HG03139 (cell line): ENCODE data around the gene MTERF1.
"Not testable (repeated sequence)": the region's sequence is repeated elsewhere in the genome, so short reads cannot be mapped to it uniquely, and the experiment has no call there.

Experiments
- ATAC-seq: cut with Tn5 transposase; IDR thresholded peaks from one replicate; pipeline ENCODE4 v1.9.1; 2021; ENCODE audit not compliant: unreplicated experiment

Gene MTERF1

GRCh38 chr7:91887336-91888213 lies 7.1 kb upstream of the MTERF1 start:
- not testable (repeated sequence) for ATAC-seq

- ATAC-seq: no peak
Observed at GRCh38 chr7:91883676-91884362, 3.3 kb upstream of the MTERF1 start.

- peak; percentile 3 for ATAC-seq
Observed at GRCh38 chr7:91880016-91880412, 488 bp downstream of the MTERF1 start.

- ATAC-seq: no peak
Observed at GRCh38 chr7:91876391-91877133, 3.9 kb downstream of the MTERF1 start.

- no peak for ATAC-seq
Observed at GRCh38 chr7:91875851-91876250, 4.7 kb downstream of the MTERF1 start.

- ATAC-seq: no peak
Observed at GRCh38 chr7:91872928-91873327, 7.6 kb downstream of the MTERF1 start.

- no peak for ATAC-seq
Observed at GRCh38 chr7:91872069-91872468, 8.4 kb downstream of the MTERF1 start.

- no peak for ATAC-seq
Observed at GRCh38 chr7:91869661-91870060, 10.8 kb downstream of the MTERF1 start.

- ATAC-seq: no peak
Observed at GRCh38 chr7:91866599-91867148, 13.8 kb downstream of the MTERF1 start.

GRCh38 chr7:91865511-91865910 lies 15.0 kb downstream of the MTERF1 start:
- ATAC-seq: no peak

GRCh38 chr7:91864604-91865003 lies 15.9 kb downstream of the MTERF1 start:
- ATAC-seq: not testable (repeated sequence)

GRCh38 chr7:91864070-91864469 lies 16.4 kb downstream of the MTERF1 start:
- ATAC-seq: no peak

GRCh38 chr7:91852263-91852741 lies 28.2 kb downstream of the MTERF1 start:
- no peak for ATAC-seq

GRCh38 chr7:91850455-91850854 lies 30.0 kb downstream of the MTERF1 start:
- no peak for ATAC-seq

- ATAC-seq: no peak
Observed at GRCh38 chr7:91847876-91848588, 32.5 kb downstream of the MTERF1 start.

GRCh38 chr7:91847231-91847630 lies 33.3 kb downstream of the MTERF1 start:
- ATAC-seq: no peak

- ATAC-seq: no peak
Observed at GRCh38 chr7:91846436-91846835, 34.1 kb downstream of the MTERF1 start.

- peak; percentile 71 for ATAC-seq
Observed at GRCh38 chr7:91843831-91844230, 36.7 kb downstream of the MTERF1 start.

- no peak for ATAC-seq
Observed at GRCh38 chr7:91838439-91838838, 42.1 kb downstream of the MTERF1 start.

- ATAC-seq: no peak
Observed at GRCh38 chr7:91837397-91838070, 43.0 kb downstream of the MTERF1 start.
